Sigmoid colon (tissue), 4 donors: Measurements from ENCODE around the gene EXOC1.

Experiments
- EP300 ChIP-seq, 4 donors: sonication (generic); formaldehyde crosslinking; IDR thresholded peaks; one replicate each; pipeline ENCODE4 v1.6.1; 2017; ENCODE audit warnings: antibody characterized with exemption in 4 of 4
- POLR2A ChIP-seq, 2 donors: fragments of 450-650 bp; IDR thresholded peaks; one replicate each; pipeline ENCODE4 v1.6.1; 2016; ENCODE audit warnings: antibody characterized with exemption in 2 of 2, mild to moderate bottlenecking in 2 of 2, moderate library complexity in 2 of 2
- POLR2AphosphoS5 ChIP-seq, 4 donors: sonication (generic); formaldehyde crosslinking; IDR thresholded peaks; one replicate each; pipeline ENCODE4 v1.6.1; 2017; ENCODE audit warnings: antibody characterized with exemption in 4 of 4
- TF ChIP-seq, protein P1 (sequence below), 4 experiments: fragments of 450-650 bp in 3 of 4; fragments of 200-600 bp in 1 of 4; IDR thresholded peaks; one replicate each; pipeline ENCODE4 v1.5.1; 2016 to 2019; ENCODE audit warnings: antibody characterized with exemption in 4 of 4, mild to moderate bottlenecking in 3 of 4, moderate library complexity in 2 of 4

DNA sequence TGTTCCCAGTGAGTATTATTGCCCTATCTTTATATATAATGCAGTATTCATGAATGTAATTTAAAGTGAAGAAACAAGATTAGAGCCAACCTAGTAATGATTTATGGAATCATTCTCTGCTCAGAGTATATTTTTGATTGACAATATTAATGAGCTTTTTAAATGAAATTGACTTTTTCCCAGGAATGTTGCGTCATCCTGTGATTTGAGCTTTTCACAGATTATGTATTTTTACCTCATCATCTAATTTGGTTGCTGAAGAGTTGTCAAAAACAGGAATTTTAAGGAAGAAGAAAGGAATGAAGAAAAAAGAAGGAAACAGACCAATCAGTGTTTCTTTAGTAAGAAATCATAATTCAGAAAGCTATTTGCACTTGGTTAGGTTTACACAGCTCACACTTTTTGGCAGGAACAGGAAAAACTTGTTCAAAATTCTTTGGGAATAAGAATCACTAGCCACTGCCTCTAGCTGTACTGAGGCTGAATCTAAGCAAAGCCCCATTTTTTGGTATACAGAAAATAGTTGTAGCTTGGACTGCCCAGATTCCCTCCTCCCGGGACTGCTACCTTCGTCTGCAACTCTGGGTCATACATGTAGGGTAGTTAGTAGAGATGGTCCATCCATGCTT, 27.3 kb downstream of the EXOC1 start:
- TF ChIP-seq, protein P1, sequence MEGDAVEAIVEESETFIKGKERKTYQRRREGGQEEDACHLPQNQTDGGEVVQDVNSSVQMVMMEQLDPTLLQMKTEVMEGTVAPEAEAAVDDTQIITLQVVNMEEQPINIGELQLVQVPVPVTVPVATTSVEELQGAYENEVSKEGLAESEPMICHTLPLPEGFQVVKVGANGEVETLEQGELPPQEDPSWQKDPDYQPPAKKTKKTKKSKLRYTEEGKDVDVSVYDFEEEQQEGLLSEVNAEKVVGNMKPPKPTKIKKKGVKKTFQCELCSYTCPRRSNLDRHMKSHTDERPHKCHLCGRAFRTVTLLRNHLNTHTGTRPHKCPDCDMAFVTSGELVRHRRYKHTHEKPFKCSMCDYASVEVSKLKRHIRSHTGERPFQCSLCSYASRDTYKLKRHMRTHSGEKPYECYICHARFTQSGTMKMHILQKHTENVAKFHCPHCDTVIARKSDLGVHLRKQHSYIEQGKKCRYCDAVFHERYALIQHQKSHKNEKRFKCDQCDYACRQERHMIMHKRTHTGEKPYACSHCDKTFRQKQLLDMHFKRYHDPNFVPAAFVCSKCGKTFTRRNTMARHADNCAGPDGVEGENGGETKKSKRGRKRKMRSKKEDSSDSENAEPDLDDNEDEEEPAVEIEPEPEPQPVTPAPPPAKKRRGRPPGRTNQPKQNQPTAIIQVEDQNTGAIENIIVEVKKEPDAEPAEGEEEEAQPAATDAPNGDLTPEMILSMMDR (IDR thresholded peaks at IDR 0.05): no peak
- TF ChIP-seq POLR2A (IDR thresholded peaks at IDR 0.05): no peak
- TF ChIP-seq EP300 (IDR thresholded peaks at IDR 0.05): no peak
- TF ChIP-seq POLR2AphosphoS5 (IDR thresholded peaks at IDR 0.05): no peak
